ENCODE results near the gene WWOX. TPM values are rescaled to one million over a fixed set of nuclear protein-coding genes. Genes with fewer than 3 reads are reported as not detected.

Gene WWOX
- polyA plus RNA-seq, 2 of the 4 experiments (the other 2 are of a cell fraction): 16.0 to 17.2 TPM

DNA sequence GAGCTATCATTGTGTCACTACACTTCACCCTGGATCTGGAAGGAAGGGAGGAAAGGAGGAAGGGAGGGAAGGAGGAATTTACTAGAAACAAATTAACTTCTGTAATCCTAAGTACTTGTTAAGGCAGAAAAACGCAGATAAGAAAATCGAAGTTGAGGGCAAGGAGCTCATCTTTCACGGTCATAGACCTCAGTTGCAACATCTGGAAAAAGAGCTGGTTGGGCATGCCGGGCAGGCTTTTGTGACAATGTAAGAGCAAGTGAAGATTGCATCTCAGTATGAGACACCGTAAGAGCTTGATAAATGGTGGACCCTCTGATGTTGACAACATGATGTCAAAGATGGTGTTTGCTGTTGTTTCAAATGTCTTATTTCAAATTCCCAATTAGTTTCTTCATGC, 779.6 kb downstream of the WWOX start:
- H3K4me3 ChIP-seq: no peak overlapping the region
- no peaks in the 10 kb centered on the region for H3K4me1 ChIP-seq
- no peak for ATAC-seq
- no peak overlapping the region for H3K4me2 ChIP-seq
- 53% methylated on average over 5 of the region's 5 CpGs for WGBS (ENCODE audit: missing lambda C conversion rate)
- H3K9me3 ChIP-seq: no peaks in the 10 kb centered on the region
- CTCF ChIA-PET: no interaction called here
- no peak for DNase-seq (ENCODE audit: low read depth in 1 of 2, low spot score in 1 of 2)
- FAIRE-seq: no peak
- TF ChIP-seq RNF2 (IDR thresholded peaks at IDR 0.05; ENCODE audit: borderline replicate concordance, low read depth) (no peak), ZSCAN20 (CRISPR knock-in tag; IDR thresholded peaks at IDR 0.05) (no peak), TP53 (CRISPR knock-in tag; IDR thresholded peaks at IDR 0.05) (no peak), SREBF2 (IDR thresholded peaks at IDR 0.05) (no peak), CHD4 (IDR thresholded peaks at IDR 0.05; ENCODE audit: borderline replicate concordance) (no peak)
- TF ChIP-seq, protein P1, sequence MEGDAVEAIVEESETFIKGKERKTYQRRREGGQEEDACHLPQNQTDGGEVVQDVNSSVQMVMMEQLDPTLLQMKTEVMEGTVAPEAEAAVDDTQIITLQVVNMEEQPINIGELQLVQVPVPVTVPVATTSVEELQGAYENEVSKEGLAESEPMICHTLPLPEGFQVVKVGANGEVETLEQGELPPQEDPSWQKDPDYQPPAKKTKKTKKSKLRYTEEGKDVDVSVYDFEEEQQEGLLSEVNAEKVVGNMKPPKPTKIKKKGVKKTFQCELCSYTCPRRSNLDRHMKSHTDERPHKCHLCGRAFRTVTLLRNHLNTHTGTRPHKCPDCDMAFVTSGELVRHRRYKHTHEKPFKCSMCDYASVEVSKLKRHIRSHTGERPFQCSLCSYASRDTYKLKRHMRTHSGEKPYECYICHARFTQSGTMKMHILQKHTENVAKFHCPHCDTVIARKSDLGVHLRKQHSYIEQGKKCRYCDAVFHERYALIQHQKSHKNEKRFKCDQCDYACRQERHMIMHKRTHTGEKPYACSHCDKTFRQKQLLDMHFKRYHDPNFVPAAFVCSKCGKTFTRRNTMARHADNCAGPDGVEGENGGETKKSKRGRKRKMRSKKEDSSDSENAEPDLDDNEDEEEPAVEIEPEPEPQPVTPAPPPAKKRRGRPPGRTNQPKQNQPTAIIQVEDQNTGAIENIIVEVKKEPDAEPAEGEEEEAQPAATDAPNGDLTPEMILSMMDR (IDR thresholded peaks at IDR 0.05): no peak
- H3K27ac ChIP-seq: no peak overlapping the region
- POLR2A ChIA-PET: no interaction called here

DNA sequence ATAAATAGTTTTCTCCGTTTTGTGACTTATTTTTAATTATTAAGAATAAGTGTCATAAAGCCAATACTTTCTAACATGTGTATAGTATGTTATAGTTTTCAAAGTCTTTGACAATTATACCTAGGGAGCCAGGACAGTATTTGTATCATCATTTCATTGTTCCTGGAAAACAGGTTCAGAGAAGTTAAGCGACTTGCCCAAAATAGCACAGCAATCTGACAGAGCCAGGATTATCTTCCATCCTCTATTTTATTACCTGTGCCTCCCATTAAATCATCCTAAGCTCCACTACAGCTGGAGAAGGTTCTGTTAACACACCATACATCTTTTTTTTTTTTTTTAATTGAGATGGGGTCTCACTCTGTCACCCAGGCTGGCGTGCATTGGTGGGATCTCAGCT, 782.7 kb downstream of the WWOX start:
- POLR2A ChIA-PET: no interaction called here
- no peak for FAIRE-seq

DNA sequence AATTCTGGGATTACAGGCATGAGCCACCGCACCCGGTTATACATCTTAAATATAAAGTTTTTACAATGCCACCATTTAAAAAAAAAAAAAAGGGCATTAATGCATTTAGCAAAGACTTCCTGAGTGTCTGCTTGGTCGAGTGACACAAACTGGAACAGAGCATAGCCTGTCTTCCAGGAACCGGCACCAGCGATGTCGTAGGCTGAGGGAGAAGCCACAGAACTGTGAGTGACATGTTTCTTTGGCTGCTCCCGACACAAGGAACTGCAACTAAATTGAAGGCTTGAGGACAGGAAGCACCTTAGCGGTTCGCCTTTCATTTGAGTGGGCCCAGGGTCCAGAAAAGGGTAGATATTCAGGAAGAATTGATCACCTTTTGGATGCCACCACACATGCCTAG, 783.3 kb downstream of the WWOX start:
- Histone ChIP-seq H3K4me3 (no peak overlapping the region), H3K27ac (no peak overlapping the region), H3K4me1 (no peaks in the 10 kb centered on the region), H3K9me3 (no peaks in the 10 kb centered on the region), H3K4me2 (no peak overlapping the region)
- TF ChIP-seq, protein P2, sequence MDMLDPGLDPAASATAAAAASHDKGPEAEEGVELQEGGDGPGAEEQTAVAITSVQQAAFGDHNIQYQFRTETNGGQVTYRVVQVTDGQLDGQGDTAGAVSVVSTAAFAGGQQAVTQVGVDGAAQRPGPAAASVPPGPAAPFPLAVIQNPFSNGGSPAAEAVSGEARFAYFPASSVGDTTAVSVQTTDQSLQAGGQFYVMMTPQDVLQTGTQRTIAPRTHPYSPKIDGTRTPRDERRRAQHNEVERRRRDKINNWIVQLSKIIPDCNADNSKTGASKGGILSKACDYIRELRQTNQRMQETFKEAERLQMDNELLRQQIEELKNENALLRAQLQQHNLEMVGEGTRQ (IDR thresholded peaks at IDR 0.05): no peak
- no peak for TF ChIP-seq MAZ (IDR thresholded peaks at IDR 0.05; ENCODE audit: borderline replicate concordance, low read depth, low read length)
- no peak for TF ChIP-seq POLR2A (IDR thresholded peaks at IDR 0.05; ENCODE audit: low read length)
- TF ChIP-seq CBX8 (IDR thresholded peaks at IDR 0.05): no peak
- TF ChIP-seq, protein P3, sequence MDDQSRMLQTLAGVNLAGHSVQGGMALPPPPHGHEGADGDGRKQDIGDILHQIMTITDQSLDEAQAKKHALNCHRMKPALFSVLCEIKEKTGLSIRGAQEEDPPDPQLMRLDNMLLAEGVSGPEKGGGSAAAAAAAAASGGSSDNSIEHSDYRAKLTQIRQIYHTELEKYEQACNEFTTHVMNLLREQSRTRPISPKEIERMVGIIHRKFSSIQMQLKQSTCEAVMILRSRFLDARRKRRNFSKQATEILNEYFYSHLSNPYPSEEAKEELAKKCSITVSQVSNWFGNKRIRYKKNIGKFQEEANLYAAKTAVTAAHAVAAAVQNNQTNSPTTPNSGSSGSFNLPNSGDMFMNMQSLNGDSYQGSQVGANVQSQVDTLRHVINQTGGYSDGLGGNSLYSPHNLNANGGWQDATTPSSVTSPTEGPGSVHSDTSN (IDR thresholded peaks at IDR 0.05): no peak
- no peak for TF ChIP-seq FOXS1 (CRISPR knock-in tag; IDR thresholded peaks at IDR 0.05)
- no peak for TF ChIP-seq CHD4 (IDR thresholded peaks at IDR 0.05; ENCODE audit: borderline replicate concordance)
- TF ChIP-seq, protein P4, sequence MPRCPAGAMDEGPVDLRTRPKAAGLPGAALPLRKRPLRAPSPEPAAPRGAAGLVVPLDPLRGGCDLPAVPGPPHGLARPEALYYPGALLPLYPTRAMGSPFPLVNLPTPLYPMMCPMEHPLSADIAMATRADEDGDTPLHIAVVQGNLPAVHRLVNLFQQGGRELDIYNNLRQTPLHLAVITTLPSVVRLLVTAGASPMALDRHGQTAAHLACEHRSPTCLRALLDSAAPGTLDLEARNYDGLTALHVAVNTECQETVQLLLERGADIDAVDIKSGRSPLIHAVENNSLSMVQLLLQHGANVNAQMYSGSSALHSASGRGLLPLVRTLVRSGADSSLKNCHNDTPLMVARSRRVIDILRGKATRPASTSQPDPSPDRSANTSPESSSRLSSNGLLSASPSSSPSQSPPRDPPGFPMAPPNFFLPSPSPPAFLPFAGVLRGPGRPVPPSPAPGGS (IDR thresholded peaks at IDR 0.05): no peak
- no peak for TF ChIP-seq CHD2 (IDR thresholded peaks at IDR 0.05; ENCODE audit: low read length, partially characterized antibody)
- TF ChIP-seq, protein P5, sequence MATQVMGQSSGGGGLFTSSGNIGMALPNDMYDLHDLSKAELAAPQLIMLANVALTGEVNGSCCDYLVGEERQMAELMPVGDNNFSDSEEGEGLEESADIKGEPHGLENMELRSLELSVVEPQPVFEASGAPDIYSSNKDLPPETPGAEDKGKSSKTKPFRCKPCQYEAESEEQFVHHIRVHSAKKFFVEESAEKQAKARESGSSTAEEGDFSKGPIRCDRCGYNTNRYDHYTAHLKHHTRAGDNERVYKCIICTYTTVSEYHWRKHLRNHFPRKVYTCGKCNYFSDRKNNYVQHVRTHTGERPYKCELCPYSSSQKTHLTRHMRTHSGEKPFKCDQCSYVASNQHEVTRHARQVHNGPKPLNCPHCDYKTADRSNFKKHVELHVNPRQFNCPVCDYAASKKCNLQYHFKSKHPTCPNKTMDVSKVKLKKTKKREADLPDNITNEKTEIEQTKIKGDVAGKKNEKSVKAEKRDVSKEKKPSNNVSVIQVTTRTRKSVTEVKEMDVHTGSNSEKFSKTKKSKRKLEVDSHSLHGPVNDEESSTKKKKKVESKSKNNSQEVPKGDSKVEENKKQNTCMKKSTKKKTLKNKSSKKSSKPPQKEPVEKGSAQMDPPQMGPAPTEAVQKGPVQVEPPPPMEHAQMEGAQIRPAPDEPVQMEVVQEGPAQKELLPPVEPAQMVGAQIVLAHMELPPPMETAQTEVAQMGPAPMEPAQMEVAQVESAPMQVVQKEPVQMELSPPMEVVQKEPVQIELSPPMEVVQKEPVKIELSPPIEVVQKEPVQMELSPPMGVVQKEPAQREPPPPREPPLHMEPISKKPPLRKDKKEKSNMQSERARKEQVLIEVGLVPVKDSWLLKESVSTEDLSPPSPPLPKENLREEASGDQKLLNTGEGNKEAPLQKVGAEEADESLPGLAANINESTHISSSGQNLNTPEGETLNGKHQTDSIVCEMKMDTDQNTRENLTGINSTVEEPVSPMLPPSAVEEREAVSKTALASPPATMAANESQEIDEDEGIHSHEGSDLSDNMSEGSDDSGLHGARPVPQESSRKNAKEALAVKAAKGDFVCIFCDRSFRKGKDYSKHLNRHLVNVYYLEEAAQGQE (IDR thresholded peaks at IDR 0.05): no peak
- no peak for TF ChIP-seq FOSB (CRISPR knock-in tag; IDR thresholded peaks at IDR 0.05)
- 52% methylated on average over 9 of the region's 9 CpGs for WGBS (ENCODE audit: missing lambda C conversion rate)
- ChIA-PET POLR2A (no interaction called here), CTCF (interaction anchor here (0.8 kb wide), 1 partner anchor 12 kb away, joined by 4 read pairs; no protein-coding TSS in a partner anchor)
- no peak for ATAC-seq
- no peak for DNase-seq (ENCODE audit: low read depth in 1 of 2, low spot score in 1 of 2)
- no peak for FAIRE-seq

More for the DNA sequence above, 782.7 kb downstream of the WWOX start:
- ATAC-seq (no peak), DNase-seq (ENCODE audit: low read depth in 1 of 2, low spot score in 1 of 2) (no peak)
- H3K4me2 ChIP-seq: no peak overlapping the region
- WGBS (ENCODE audit: missing lambda C conversion rate): 20% methylated on average over 3 of the region's 3 CpGs
- no peak for TF ChIP-seq ZC3H11A (IDR thresholded peaks at IDR 0.05)
- H3K9me3 ChIP-seq: no peaks in the 10 kb centered on the region
- H3K4me1 ChIP-seq: no peaks in the 10 kb centered on the region
- no peak overlapping the region for H3K4me3 ChIP-seq
- CTCF ChIA-PET: interaction anchor here (0.8 kb wide), 1 partner anchor 11 kb away, joined by 4 read pairs; no protein-coding TSS in a partner anchor
- no peak overlapping the region for H3K27ac ChIP-seq
